Naive thymus-derived CD8-positive, alpha-beta T cell (primary cell): ENCODE results near the gene ALDH16A1. TPM values are rescaled to one million over a fixed set of nuclear protein-coding genes. Genes with fewer than 3 reads are reported as not detected.
"Not testable (repeated sequence)": the region's sequence is repeated elsewhere in the genome, so short reads cannot be mapped to it uniquely, and the experiment has no call there.

Experiments
- ATAC-seq, 2 donors: fragments of 150-1000 bp; cut with Tn5 transposase in 1 of 2; sonication (Bioruptor Pico), chemical (Tn5 transposase) in 1 of 2; 1 replicate in 1 of 2; 2 replicates in 1 of 2; pipeline ENCODE4 v1.10.0; 2021; ENCODE audit warnings: mild to moderate bottlenecking in 2 of 2, moderate library complexity in 2 of 2
- POLR2A ChIA-PET: fragments of 350-600 bp; sonication (Branson Sonifier 250); formaldehyde crosslinking; loops from one replicate; lab custom pipeline; 2021; ENCODE audit warnings: antibody characterized with exemption; lab: Charles Lee
- DNase-seq, 10 donors: peaks; one replicate each; pipeline versions ENCODE4 v3.0.0 to v3.0.0-alpha.2; 2020 to 2022
- H3K27ac Mint-ChIP-seq, 10 donors: one replicate each; pipeline ENCODE4 v1.8.0; 2020 to 2022; ENCODE audit warnings: mild to moderate bottlenecking in 10 of 10, mixed read lengths in 10 of 10, moderate library complexity in 4 of 10, inconsistent platforms in 1 of 10
- H3K27me3 Mint-ChIP-seq, 5 donors: one replicate each; pipeline ENCODE4 v1.8.0; 2021 to 2022; ENCODE audit warnings: mixed read lengths in 5 of 5
- H3K36me3 Mint-ChIP-seq, 3 donors: one replicate each; pipeline ENCODE4 v1.8.0; 2020 to 2022; ENCODE audit warnings: mixed read lengths in 3 of 3, mild to moderate bottlenecking in 2 of 3, inconsistent platforms in 1 of 3
- H3K4me1 Mint-ChIP-seq, 4 donors: one replicate each; pipeline ENCODE4 v1.8.0; 2021 to 2022; ENCODE audit warnings: mixed read lengths in 4 of 4
- H3K4me3 Mint-ChIP-seq, 10 donors: one replicate each; pipeline ENCODE4 v1.8.0; 2020 to 2022; ENCODE audit warnings: mild to moderate bottlenecking in 10 of 10, mixed read lengths in 10 of 10, moderate library complexity in 6 of 10, inconsistent platforms in 1 of 10
- H3K9me3 Mint-ChIP-seq, 9 donors: one replicate each; pipeline ENCODE4 v1.8.0; 2020 to 2022; ENCODE audit warnings: mixed read lengths in 9 of 9, mild to moderate bottlenecking in 3 of 9, inconsistent platforms in 1 of 9, moderate library complexity in 1 of 9
- polyA plus RNA-seq, 3 donors: library from polyadenylated mRNA; unstranded; fragments of 300-500 nt; fragmentation: Illumina TruSeq; gene quantifications; one replicate each; pipeline ENCODE4 v1.2.3, GENCODE V29; 2021
- total RNA-seq, 8 experiments: library from RNA in 2 of 8; stranded (reverse) in 2 of 8; gene quantifications; one replicate each; pipeline ENCODE4 v1.2.3 and lab custom pipeline; 2021 to 2026

Gene ALDH16A1
- total and polyA plus RNA-seq, 5 experiments from 2014 or later: 28.3 to 44.4 (median 38.0) TPM

GRCh38 chr19:49442354-49442753, 10.7 kb upstream of the ALDH16A1 start:
- Mint-ChIP-seq H3K27me3 (peaks cover 39 to 56% (median 49%) of the 10 kb centered on the region in 5 donors), H3K9me3 (no peaks in the 10 kb centered on the region), H3K4me1 (peaks cover 30 to 46% (median 41%) of the 10 kb centered on the region in 4 donors), H3K4me3 (peak overlapping the region; percentile 76 to 90 (median 84)), H3K27ac (peak overlapping the region in 4 of 10 donors; percentile 29 to 84 (median 38)), H3K36me3 (peaks cover 2 to 14% (median 5%) of the 10 kb centered on the region in 3 donors)
- POLR2A ChIA-PET: interaction anchor here (0.6 to 1.9 kb wide), 10 partner anchors 9 to 108 kb away, joined by 3 to 11 read pairs (median 4); partner anchors contain the start of genes ALDH16A1 and PIH1D1
- DNase-seq (no peak), ATAC-seq (no peak)

- Mint-ChIP-seq H3K4me3 (peak overlapping the region; percentile 77 to 90 (median 84)), H3K9me3 (no peaks in the 10 kb centered on the region), H3K27me3 (peaks cover 37 to 51% (median 44%) of the 10 kb centered on the region in 5 donors), H3K4me1 (peaks cover 26 to 46% (median 41%) of the 10 kb centered on the region in 4 donors), H3K27ac (peak overlapping the region in 8 of 10 donors; percentile 14 to 96 (median 92)), H3K36me3 (peaks cover 2 to 14% (median 5%) of the 10 kb centered on the region in 3 donors)
- ATAC-seq (peak; percentile 0 to 19), DNase-seq (peak in 3 of 10 donors; percentile 50 to 72 (median 59))
- POLR2A ChIA-PET: interaction anchor here (0.6 to 1.9 kb wide), 10 partner anchors 9 to 109 kb away, joined by 3 to 11 read pairs (median 4); partner anchors contain the start of genes ALDH16A1 and PIH1D1
These were observed 10.2 kb upstream of the ALDH16A1 start for GRCh38 chr19:49442771-49443365.

- no peaks in the 10 kb centered on the region for H3K9me3 Mint-ChIP-seq
- H3K4me1 Mint-ChIP-seq: peaks cover 27 to 52% (median 44%) of the 10 kb centered on the region in 4 donors
- POLR2A ChIA-PET: interaction anchor here (0.6 to 2.3 kb wide), 13 partner anchors 8 to 124 kb away, joined by 3 to 13 read pairs (median 4); partner anchors contain the start of genes ALDH16A1 and PIH1D1
- peak; percentile 85 to 98 (median 92) for DNase-seq
- peak; percentile 90 to 92 for ATAC-seq
- H3K27ac Mint-ChIP-seq: peak overlapping the region; percentile 8 to 96 (median 91)
- peaks cover 0 to 19% (median 5%) of the 10 kb centered on the region in 3 donors for H3K36me3 Mint-ChIP-seq
- H3K27me3 Mint-ChIP-seq: peaks cover 30 to 44% (median 37%) of the 10 kb centered on the region in 5 donors
- H3K4me3 Mint-ChIP-seq: peak overlapping the region; percentile 77 to 90 (median 84)
These were observed 9.5 kb upstream of the ALDH16A1 start for GRCh38 chr19:49443366-49444099.

- Mint-ChIP-seq H3K27ac (peak overlapping the region in 7 of 10 donors; percentile 78 to 93 (median 90)), H3K4me3 (peak overlapping the region; percentile 77 to 90 (median 84)), H3K4me1 (peaks cover 28 to 56% (median 46%) of the 10 kb centered on the region in 4 donors), H3K27me3 (peaks cover 23 to 37% (median 31%) of the 10 kb centered on the region in 5 donors), H3K36me3 (peaks cover 0 to 25% (median 5%) of the 10 kb centered on the region in 3 donors)
- H3K9me3 Mint-ChIP-seq, ATAC-seq, DNase-seq: not testable (repeated sequence)
- POLR2A ChIA-PET: interaction anchor here (0.6 to 2.3 kb wide), 5 partner anchors 26 to 123 kb away, joined by 3 to 13 read pairs (median 3); partner anchors contain the start of gene RPL13A
These were observed 8.8 kb upstream of the ALDH16A1 start for GRCh38 chr19:49444100-49444700.

GRCh38 chr19:49445997-49446396, 7.0 kb upstream of the ALDH16A1 start:
- Mint-ChIP-seq H3K4me1 (peaks cover 29 to 63% (median 52%) of the 10 kb centered on the region in 4 donors), H3K27me3 (peaks cover 8 to 19% (median 13%) of the 10 kb centered on the region in 5 donors), H3K9me3 (no peaks in the 10 kb centered on the region), H3K36me3 (peaks cover 0 to 31% (median 0%) of the 10 kb centered on the region in 3 donors), H3K27ac (peak overlapping the region in 3 of 10 donors; percentile 39 to 82 (median 40)), H3K4me3 (peak overlapping the region in 1 of 10 donors; percentile 70)
- DNase-seq: no peak
- POLR2A ChIA-PET: interaction anchor here (0.7 to 2.3 kb wide), 7 partner anchors 8 to 220 kb away, joined by 3 to 13 read pairs (median 3); partner anchors contain the start of gene RPL13A
- ATAC-seq: no peak

GRCh38 chr19:49447485-49448431, 5.3 kb upstream of the ALDH16A1 start:
- ATAC-seq (no peak), DNase-seq (no peak)
- Mint-ChIP-seq H3K27me3 (peaks cover 0 to 5% (median 0%) of the 10 kb centered on the region in 5 donors), H3K4me3 (peak overlapping the region in 1 of 10 donors; percentile 6), H3K9me3 (no peaks in the 10 kb centered on the region), H3K27ac (peak overlapping the region in 8 of 10 donors; percentile 31 to 89 (median 64)), H3K36me3 (peaks cover 0 to 33% (median 0%) of the 10 kb centered on the region in 3 donors), H3K4me1 (peaks cover 25 to 63% (median 54%) of the 10 kb centered on the region in 4 donors)
- POLR2A ChIA-PET: interaction anchor here (0.6 to 12.3 kb wide), 5 partner anchors 21 to 559 kb away, joined by 3 to 321 read pairs (median 4); partner anchors contain the start of genes FLT3LG and RPL13A

GRCh38 chr19:49448432-49448786, 4.6 kb upstream of the ALDH16A1 start:
- DNase-seq (no peak), ATAC-seq (no peak)
- H3K27ac Mint-ChIP-seq: peak overlapping the region in 7 of 10 donors; percentile 56 to 89 (median 67)
- peaks cover 27 to 63% (median 56%) of the 10 kb centered on the region in 4 donors for H3K4me1 Mint-ChIP-seq
- H3K36me3 Mint-ChIP-seq: peaks cover 0 to 33% (median 0%) of the 10 kb centered on the region in 3 donors
- peak overlapping the region in 6 of 10 donors; percentile 18 to 81 (median 49) for H3K4me3 Mint-ChIP-seq
- H3K9me3 Mint-ChIP-seq: no peaks in the 10 kb centered on the region
- POLR2A ChIA-PET: interaction anchor here (0.9 to 12.3 kb wide), 2 partner anchors 20 to 64 kb away, joined by 3 to 321 read pairs; partner anchors contain the start of gene FLT3LG
- peaks cover 0 to 2% (median 0%) of the 10 kb centered on the region in 5 donors for H3K27me3 Mint-ChIP-seq

GRCh38 chr19:49450405-49450804, 2.6 kb upstream of the ALDH16A1 start:
- Mint-ChIP-seq H3K27ac (peak overlapping the region; percentile 61 to 100 (median 84)), H3K4me3 (peak overlapping the region; percentile 95 to 100 (median 99)), H3K27me3 (no peaks in the 10 kb centered on the region), H3K36me3 (peaks cover 0 to 35% (median 0%) of the 10 kb centered on the region in 3 donors), H3K4me1 (peaks cover 24 to 61% (median 57%) of the 10 kb centered on the region in 4 donors), H3K9me3 (no peaks in the 10 kb centered on the region)
- ATAC-seq: no peak
- no peak for DNase-seq
- POLR2A ChIA-PET: interaction anchor here (0.6 to 12.3 kb wide), 5 partner anchors 18 to 119 kb away, joined by 3 to 321 read pairs (median 5); partner anchors contain the start of gene FLT3LG

- H3K4me1 Mint-ChIP-seq: peaks cover 22 to 63% (median 61%) of the 10 kb centered on the region in 4 donors
- no peaks in the 10 kb centered on the region for H3K27me3 Mint-ChIP-seq
- peaks cover 0 to 40% (median 7%) of the 10 kb centered on the region in 3 donors for H3K36me3 Mint-ChIP-seq
- POLR2A ChIA-PET: interaction anchor here (0.7 to 12.3 kb wide), 20 partner anchors 9 to 605 kb away, joined by 3 to 321 read pairs (median 5); partner anchors contain the start of genes FLT3LG, FTL, KASH5 and PRMT1
- peak within 1 kb of the TSS; percentile 95 to 100 (median 99) for H3K4me3 Mint-ChIP-seq
- DNase-seq (peak; percentile 76 to 99 (median 94)), ATAC-seq (peak; percentile 62 to 69)
- H3K27ac Mint-ChIP-seq: peak within 1 kb of the TSS; percentile 93 to 100 (median 100)
- no peaks in the 10 kb centered on the region for H3K9me3 Mint-ChIP-seq
These were observed 1.4 kb upstream of the ALDH16A1 start, which contains the start of gene PIH1D1 for GRCh38 chr19:49451430-49452181. PIH1D1 (minus strand) TSS chr19:49451814; CDS start chr19:49451574, 240 bp downstream.
